Ovary (tissue), 3 donors: ENCODE data around the gene THSD4.

Source experiments
- CTCF ChIP-seq, 3 donors: fragments of 450-650 bp in 2 of 3; fragments of 200-600 bp in 1 of 3; IDR thresholded peaks; one replicate each; pipeline versions ENCODE4 v1.5.1 to v1.8.0; 2016 to 2022; ENCODE audit warnings: antibody characterized with exemption in 3 of 3, mild to moderate bottlenecking in 1 of 3
- EP300 ChIP-seq: sonication (generic); formaldehyde crosslinking; IDR thresholded peaks from one replicate; pipeline ENCODE4 v1.6.1; 2017; ENCODE audit warnings: antibody characterized with exemption
- POLR2A ChIP-seq: fragments of 450-650 bp; IDR thresholded peaks from one replicate; pipeline ENCODE4 v1.6.1; 2017; ENCODE audit warnings: antibody characterized with exemption, mild to moderate bottlenecking, moderate library complexity
- donor health status: DM: no; HTN: no; CAD: no.

GRCh38 chr15:71454462-71454996 lies 339.3 kb downstream of the THSD4 start:
- TF ChIP-seq CTCF (IDR thresholded peaks at IDR 0.05) (no peak), POLR2A (no peak), EP300 (no peak)
